ENCODE data around the gene NGF.

GRCh38 chr1:115282807-115283208 is 55.2 kb downstream of the NGF start:
- TF ChIP-seq REST (IDR thresholded peaks at IDR 0.05; ENCODE audit: insufficient read depth in 1 of 2, low read depth in 2 of 2, low read length in 2 of 2) (no peak), TAF1 (IDR thresholded peaks at IDR 0.05; ENCODE audit: borderline replicate concordance, insufficient read depth, low read length) (no peak), POLR2AphosphoS5 (IDR thresholded peaks at IDR 0.05; ENCODE audit: low read depth, low read length) (no peak), SIN3A (IDR thresholded peaks at IDR 0.05; ENCODE audit: borderline replicate concordance, insufficient read depth, low read length) (no peak), FOXP2 (optimal IDR thresholded peaks at IDR 0.05; ENCODE audit: borderline replicate concordance, extremely low read depth, extremely low read length, insufficient read depth) (no peak)

All from PFSK-1 (cell line).